Vagina (tissue), 2 donors: Measurements from ENCODE around the gene ZSWIM3.

Source experiments
- POLR2AphosphoS5 ChIP-seq, 2 donors: sonication (generic); formaldehyde crosslinking; IDR thresholded peaks; one replicate each; pipeline ENCODE4 v1.9.0; 2017; ENCODE audit warnings: antibody characterized with exemption in 2 of 2, mild to moderate bottlenecking in 2 of 2, low read depth in 1 of 2; ENCODE audit not compliant: insufficient read depth in 1 of 2
- TF ChIP-seq, protein P1 (sequence below), 3 experiments: fragments of 450-650 bp in 2 of 3; fragments of 200-600 bp in 1 of 3; sonication (generic) in 1 of 3; IDR thresholded peaks; one replicate each; pipeline ENCODE4 v1.5.1; 2017 to 2019; ENCODE audit warnings: antibody characterized with exemption in 3 of 3, mild to moderate bottlenecking in 2 of 3, moderate library complexity in 2 of 3

GRCh38 chr20:45835329-45835765 lies 22.1 kb upstream of the ZSWIM3 start:
- TF ChIP-seq, protein P1, sequence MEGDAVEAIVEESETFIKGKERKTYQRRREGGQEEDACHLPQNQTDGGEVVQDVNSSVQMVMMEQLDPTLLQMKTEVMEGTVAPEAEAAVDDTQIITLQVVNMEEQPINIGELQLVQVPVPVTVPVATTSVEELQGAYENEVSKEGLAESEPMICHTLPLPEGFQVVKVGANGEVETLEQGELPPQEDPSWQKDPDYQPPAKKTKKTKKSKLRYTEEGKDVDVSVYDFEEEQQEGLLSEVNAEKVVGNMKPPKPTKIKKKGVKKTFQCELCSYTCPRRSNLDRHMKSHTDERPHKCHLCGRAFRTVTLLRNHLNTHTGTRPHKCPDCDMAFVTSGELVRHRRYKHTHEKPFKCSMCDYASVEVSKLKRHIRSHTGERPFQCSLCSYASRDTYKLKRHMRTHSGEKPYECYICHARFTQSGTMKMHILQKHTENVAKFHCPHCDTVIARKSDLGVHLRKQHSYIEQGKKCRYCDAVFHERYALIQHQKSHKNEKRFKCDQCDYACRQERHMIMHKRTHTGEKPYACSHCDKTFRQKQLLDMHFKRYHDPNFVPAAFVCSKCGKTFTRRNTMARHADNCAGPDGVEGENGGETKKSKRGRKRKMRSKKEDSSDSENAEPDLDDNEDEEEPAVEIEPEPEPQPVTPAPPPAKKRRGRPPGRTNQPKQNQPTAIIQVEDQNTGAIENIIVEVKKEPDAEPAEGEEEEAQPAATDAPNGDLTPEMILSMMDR (IDR thresholded peaks at IDR 0.05): no peak
- no peak for TF ChIP-seq POLR2AphosphoS5 (IDR thresholded peaks at IDR 0.05; ENCODE audit: insufficient read depth in 1 of 2, low read depth in 1 of 2)
